Measurements from ENCODE around the gene NUTM2G. TPM values are rescaled to one million over a fixed set of nuclear protein-coding genes. Genes with fewer than 3 reads are reported as not detected.
"Not testable (repeated sequence)": the region's sequence is repeated elsewhere in the genome, so short reads cannot be mapped to it uniquely, and the experiment has no call there.

Gene NUTM2G
- total and polyA plus RNA-seq, 10 donors = not detected

- H3K27me3 ChIP-seq (replicated peaks in 1 of 7); H3K4me1 ChIP-seq; H3K4me3 ChIP-seq; H3K9me3 ChIP-seq; intact Hi-C loops (cut with DNase I; ENCODE audit: low total_unique reads); DNase-seq; H3K27ac ChIP-seq: not testable (repeated sequence)
- WGBS, 5 donors = no CpG with 5 or more reads among the region's 2 CpGs
- peaks cover 0 to 46% (median 4%) of the 10 kb centered on the region in 6 donors for H3K36me3 ChIP-seq
Measured at GRCh38 chr9:96950539-96950938, 21.9 kb downstream of the NUTM2G start.

GRCh38 chr9:96967591-96967990 lies 38.9 kb downstream of the NUTM2G start:
- intact Hi-C loops (cut with DNase I; ENCODE audit: low total_unique reads); H3K27me3 ChIP-seq (replicated peaks in 1 of 7); H3K4me3 ChIP-seq; H3K27ac ChIP-seq; H3K4me1 ChIP-seq; H3K9me3 ChIP-seq; DNase-seq: not testable (repeated sequence)
- WGBS, 5 donors = 92 to 97% (median 96%) methylated on average over 5 of the region's 5 CpGs
- peaks cover 0 to 39% (median 1%) of the 10 kb centered on the region in 6 donors for H3K36me3 ChIP-seq

GRCh38 chr9:96972552-96972951 lies 43.9 kb downstream of the NUTM2G start:
- DNase-seq; H3K27me3 ChIP-seq (replicated peaks in 1 of 7); H3K4me3 ChIP-seq; intact Hi-C loops (cut with DNase I; ENCODE audit: low total_unique reads); H3K27ac ChIP-seq; H3K9me3 ChIP-seq; H3K4me1 ChIP-seq: not testable (repeated sequence)
- WGBS, 5 donors = 72 to 90% (median 83%) methylated on average over 2 of the region's 2 CpGs
- H3K36me3 ChIP-seq = peaks cover 0 to 30% (median 1%) of the 10 kb centered on the region in 6 donors

GRCh38 chr9:96974037-96974436 lies 45.4 kb downstream of the NUTM2G start:
- peaks cover 0 to 25% (median 1%) of the 10 kb centered on the region in 6 donors for H3K36me3 ChIP-seq
- H3K27me3 ChIP-seq (replicated peaks in 1 of 7); H3K27ac ChIP-seq; H3K4me1 ChIP-seq; intact Hi-C loops (cut with DNase I; ENCODE audit: low total_unique reads); H3K9me3 ChIP-seq; DNase-seq; H3K4me3 ChIP-seq: not testable (repeated sequence)
- WGBS, 5 donors = 73 to 89% (median 81%) methylated on average over 3 of the region's 3 CpGs

- DNase-seq; H3K36me3 ChIP-seq; H3K27me3 ChIP-seq (replicated peaks in 1 of 7); H3K9me3 ChIP-seq; H3K4me3 ChIP-seq; H3K27ac ChIP-seq; H3K4me1 ChIP-seq; intact Hi-C loops (cut with DNase I; ENCODE audit: low total_unique reads): not testable (repeated sequence)
- 89 to 98% (median 97%) methylated on average over 7 of the region's 7 CpGs for WGBS, 5 donors
Measured at GRCh38 chr9:96983496-96984122, 55.0 kb downstream of the NUTM2G start.

DNA sequence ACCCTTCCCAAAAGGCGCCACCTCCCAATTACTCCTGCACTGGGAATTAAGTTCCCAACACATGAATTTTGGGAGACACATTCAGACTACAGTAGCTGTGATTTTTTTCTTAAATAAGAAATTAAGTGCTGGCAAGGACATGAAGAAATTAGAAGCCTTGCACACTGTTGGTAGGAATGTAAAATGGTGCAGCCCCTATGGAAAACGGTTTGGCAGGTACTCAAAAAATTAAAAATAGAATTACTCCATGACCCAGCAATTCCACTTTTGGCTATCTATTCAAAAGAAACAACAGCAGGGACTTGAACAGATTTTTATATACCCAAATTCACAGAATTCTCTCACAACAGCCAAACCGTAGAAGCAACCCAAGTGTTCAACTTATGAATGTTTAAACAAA lies 55.5 kb downstream of the NUTM2G start:
- H3K4me3 ChIP-seq; H3K4me1 ChIP-seq; intact Hi-C loops (cut with DNase I; ENCODE audit: low total_unique reads); DNase-seq; H3K36me3 ChIP-seq; H3K27ac ChIP-seq; H3K27me3 ChIP-seq (replicated peaks in 1 of 7); H3K9me3 ChIP-seq: not testable (repeated sequence)
- WGBS, 5 donors = 87 to 94% (median 92%) methylated on average over 2 to 3 of the region's 3 CpGs

DNA sequence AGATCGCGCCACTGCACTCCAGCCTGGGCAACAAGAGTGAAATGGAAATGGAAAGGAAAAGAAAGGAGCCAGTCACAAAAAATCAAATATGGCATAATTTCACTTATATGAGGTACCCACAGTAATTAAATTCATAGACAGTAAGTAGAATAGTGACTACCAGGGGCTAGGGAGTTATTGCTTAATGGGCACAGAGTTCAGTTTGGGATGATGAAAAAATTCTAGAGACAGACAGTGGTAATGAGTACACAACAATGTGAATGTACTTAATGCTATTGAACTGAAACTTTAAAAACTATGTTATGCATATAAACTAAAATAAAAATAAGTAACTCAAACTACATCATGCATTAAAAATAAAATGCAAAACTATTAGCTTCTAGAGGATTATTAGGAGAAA lies 56.2 kb downstream of the NUTM2G start:
- H3K36me3 ChIP-seq; intact Hi-C loops (cut with DNase I; ENCODE audit: low total_unique reads); H3K9me3 ChIP-seq; H3K27me3 ChIP-seq (replicated peaks in 1 of 7); DNase-seq; H3K4me1 ChIP-seq; H3K4me3 ChIP-seq; H3K27ac ChIP-seq: not testable (repeated sequence)
- WGBS, 5 donors = 94 to 100% (median 97%) methylated on average over 2 of the region's 2 CpGs

Other genes with a start within 250 kb of the NUTM2G start
- gene ZNF510, start 150.8 kb upstream of the NUTM2G start, total RNA-seq = 10 to 100 TPM; 12.2 to 22.8 (median 16.5) TPM
- gene ZNF510, start 150.8 kb upstream of the NUTM2G start, polyA plus RNA-seq = 1 to 10 TPM; 3.3 to 3.9 (median 3.5) TPM
- 10 to 100 TPM in 2 of 7 donors, 1 to 10 TPM in 5; 6.2 to 18.0 (median 8.2) TPM for gene ZNF782, start 74.3 kb upstream of the NUTM2G start, total RNA-seq
- gene ZNF782, start 74.3 kb upstream of the NUTM2G start, polyA plus RNA-seq = 1 to 10 TPM; 1.7 to 1.9 (median 1.7) TPM
- gene CTSV, start 110.3 kb downstream of the NUTM2G start, total RNA-seq = under 1 TPM in 3 of 7 donors, not detected in 4; 0.09 to 0.30 (median 0.23) TPM
- gene CTSV, start 110.3 kb downstream of the NUTM2G start, polyA plus RNA-seq = under 1 TPM; 0.06 to 0.17 (median 0.07) TPM